ENCODE results near the gene CDH4.

CDH4 gene

GRCh38 chr20:61605862-61606557 lies 353.9 kb downstream of the CDH4 start:
- no peak for DNase-seq (ENCODE audit: low read depth, low spot score)
- CTCF ChIA-PET: no interaction called here

DNA sequence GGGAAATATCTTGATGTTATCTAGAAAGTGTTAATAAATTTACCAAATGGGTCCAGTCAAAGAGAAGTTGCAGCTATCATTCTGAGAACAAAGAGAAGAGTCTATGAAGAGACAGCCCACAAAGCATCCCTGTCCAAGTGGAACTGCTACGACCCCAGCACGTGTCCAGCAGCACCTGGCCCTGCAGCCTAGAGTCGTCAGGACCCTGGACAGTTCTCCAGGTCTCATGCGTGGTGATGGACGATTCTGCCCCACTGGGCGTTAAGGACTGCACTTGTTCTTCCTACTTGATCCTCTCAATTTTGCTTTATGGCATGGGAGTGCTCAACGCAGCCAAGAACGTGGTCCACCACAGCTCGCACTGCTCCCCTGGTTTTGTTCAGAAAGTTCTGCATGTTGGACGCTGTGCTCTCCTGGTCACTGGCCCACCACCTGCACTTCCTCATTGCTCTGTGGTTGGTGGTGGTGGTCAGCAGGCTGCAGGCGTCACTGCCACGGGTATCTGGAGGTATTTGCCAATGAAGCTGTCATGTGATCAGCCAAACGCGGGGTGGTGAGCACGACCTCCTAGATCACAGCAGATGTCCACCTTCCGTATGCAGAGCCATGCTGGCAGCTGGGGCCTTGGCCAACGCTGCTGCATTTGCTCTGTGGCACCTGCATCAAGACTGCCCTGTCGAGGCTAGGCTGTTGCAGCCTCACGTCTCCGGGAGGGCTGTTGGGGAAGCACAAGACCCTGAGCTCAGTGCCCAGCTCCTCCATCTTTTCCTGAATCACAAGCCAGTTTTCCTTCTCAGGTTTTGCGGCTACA lies 356.4 kb downstream of the CDH4 start:
- no peak for TF ChIP-seq CTCF (IDR thresholded peaks at IDR 0.05; ENCODE audit: insufficient read depth, low read length, missing control alignments)
- ChIA-PET POLR2A (no interaction called here), CTCF (no interaction called here)
- DNase-seq (ENCODE audit: low read depth, low spot score): no peak
- no peak overlapping the region for H3K4me3 ChIP-seq (ENCODE audit: low read depth, low read length)

More at GRCh38 chr20:61605862-61606557, 353.9 kb downstream of the CDH4 start:
- H3K4me3 ChIP-seq (ENCODE audit: low read depth, low read length): no peak overlapping the region
- TF ChIP-seq CTCF (IDR thresholded peaks at IDR 0.05; ENCODE audit: insufficient read depth, low read length, missing control alignments): no peak
- POLR2A ChIA-PET: no interaction called here

- ChIA-PET POLR2A (no interaction called here), CTCF (no interaction called here)
- TF ChIP-seq CTCF (IDR thresholded peaks at IDR 0.05; ENCODE audit: insufficient read depth, low read length, missing control alignments): no peak
- no peak overlapping the region for H3K4me3 ChIP-seq (ENCODE audit: low read depth, low read length)
- DNase-seq (ENCODE audit: low read depth, low spot score): no peak
Measured at GRCh38 chr20:61609461-61609860, 357.4 kb downstream of the CDH4 start.

DNA sequence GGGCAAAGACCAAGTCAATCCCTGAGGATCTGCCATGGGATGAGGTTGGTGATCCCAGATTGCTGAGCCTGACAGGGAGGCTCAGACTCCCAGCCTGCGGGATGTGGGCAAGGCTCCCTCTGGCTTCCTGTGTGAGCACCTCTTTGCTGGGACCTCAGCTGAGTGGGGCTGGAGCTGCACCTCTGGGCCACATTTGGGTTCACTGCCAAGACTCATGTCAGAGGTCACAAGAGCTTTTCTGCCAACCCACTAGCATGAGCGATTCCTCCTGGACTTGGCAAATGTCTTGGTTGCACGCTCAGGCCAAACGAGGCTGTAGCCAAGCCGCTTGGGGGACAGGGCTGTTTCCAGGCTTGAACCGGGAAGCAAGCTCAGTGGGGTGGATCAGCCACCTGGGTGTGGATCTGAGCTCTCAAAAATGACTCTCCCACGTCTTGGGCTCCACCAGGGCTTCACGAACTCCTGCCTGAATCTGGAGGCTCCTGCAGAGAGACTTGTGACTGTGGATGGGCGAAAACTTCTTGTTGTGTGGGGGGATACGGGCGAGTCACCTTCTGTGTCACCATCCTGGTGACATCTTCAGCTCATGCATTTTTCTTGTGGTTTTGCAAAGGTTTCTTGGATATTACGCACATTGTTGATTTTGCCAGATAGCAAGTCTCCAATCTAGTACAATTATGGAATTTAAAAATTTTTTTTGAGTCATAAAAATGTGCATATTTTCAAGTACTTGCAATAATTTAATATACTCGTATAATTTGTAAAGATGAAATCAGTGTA lies 359.5 kb downstream of the CDH4 start:
- DNase-seq (ENCODE audit: low read depth, low spot score): no peak
- POLR2A ChIA-PET: no interaction called here
- no peak overlapping the region for H3K4me3 ChIP-seq (ENCODE audit: low read depth, low read length)
- CTCF ChIA-PET: no interaction called here
- TF ChIP-seq CTCF (IDR thresholded peaks at IDR 0.05; ENCODE audit: insufficient read depth, low read length, missing control alignments): no peak

- POLR2A ChIA-PET: no interaction called here
- no peak for TF ChIP-seq CTCF (IDR thresholded peaks at IDR 0.05; ENCODE audit: insufficient read depth, low read length, missing control alignments)
- H3K4me3 ChIP-seq (ENCODE audit: low read depth, low read length): no peak overlapping the region
- CTCF ChIA-PET: no interaction called here
- no peak for DNase-seq (ENCODE audit: low read depth, low spot score)
Measured at GRCh38 chr20:61613917-61614705, 362.1 kb downstream of the CDH4 start.

Data from AG04449 (cell line).